ENCODE data around the gene TSPAN11.
"Not testable (repeated sequence)": the region's sequence is repeated elsewhere in the genome, so short reads cannot be mapped to it uniquely, and the experiment has no call there.

Gene TSPAN11

DNA sequence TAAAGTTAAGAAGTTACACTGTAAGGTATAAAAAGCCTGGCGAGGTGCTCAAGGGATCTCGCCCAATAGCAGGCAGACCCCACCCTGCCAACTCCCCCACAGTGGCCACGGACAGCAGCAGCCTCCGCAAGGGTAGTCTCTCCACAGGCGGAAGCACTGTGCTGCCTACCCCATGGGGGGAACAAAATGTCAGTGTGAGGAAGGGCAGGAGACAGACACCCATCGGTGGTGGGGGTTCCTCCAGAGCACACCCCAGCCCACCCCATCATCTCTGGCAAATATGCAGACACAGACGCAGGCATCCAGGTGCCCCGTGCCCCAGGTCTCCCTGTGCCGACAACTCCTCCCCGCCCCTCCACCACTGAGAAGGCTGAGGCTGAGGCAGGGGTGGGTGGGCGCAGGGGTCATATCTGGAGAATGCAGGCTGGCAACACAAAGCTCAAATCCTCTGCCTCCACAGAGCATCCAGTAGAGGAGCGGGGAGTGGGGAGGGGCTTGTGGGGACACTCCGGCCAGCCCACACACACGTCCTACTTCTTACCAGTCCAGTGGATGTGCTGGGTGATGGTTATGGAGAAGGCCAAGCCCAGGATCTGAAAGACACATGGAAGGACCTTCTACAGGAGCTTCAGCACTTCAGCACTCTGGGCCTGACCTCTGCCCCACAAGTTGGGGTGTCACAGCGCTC, 78.9 kb downstream of the TSPAN11 start:
- no peak for DNase-seq

DNA sequence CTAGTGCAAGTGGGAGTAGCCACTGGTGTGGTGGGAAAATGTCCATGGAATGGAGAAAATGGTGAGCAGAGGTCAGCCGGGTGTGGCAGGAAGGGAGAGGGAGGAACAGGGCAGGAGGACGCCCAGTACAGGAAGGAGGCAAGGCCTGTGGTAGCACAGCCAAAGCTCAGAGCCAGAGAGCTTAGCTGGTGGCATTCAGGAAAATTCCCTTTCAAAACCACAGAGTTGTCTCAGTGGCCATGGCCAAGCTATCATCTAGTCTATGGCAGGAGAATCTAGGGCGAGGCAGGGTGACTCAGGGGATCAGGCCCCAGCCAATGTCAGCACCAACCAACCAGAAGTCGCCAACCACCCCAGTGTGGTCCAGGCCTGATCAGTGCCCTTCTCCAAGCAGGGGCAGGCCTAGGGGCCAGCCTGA, 79.4 kb downstream of the TSPAN11 start:
- DNase-seq = no peak

DNA sequence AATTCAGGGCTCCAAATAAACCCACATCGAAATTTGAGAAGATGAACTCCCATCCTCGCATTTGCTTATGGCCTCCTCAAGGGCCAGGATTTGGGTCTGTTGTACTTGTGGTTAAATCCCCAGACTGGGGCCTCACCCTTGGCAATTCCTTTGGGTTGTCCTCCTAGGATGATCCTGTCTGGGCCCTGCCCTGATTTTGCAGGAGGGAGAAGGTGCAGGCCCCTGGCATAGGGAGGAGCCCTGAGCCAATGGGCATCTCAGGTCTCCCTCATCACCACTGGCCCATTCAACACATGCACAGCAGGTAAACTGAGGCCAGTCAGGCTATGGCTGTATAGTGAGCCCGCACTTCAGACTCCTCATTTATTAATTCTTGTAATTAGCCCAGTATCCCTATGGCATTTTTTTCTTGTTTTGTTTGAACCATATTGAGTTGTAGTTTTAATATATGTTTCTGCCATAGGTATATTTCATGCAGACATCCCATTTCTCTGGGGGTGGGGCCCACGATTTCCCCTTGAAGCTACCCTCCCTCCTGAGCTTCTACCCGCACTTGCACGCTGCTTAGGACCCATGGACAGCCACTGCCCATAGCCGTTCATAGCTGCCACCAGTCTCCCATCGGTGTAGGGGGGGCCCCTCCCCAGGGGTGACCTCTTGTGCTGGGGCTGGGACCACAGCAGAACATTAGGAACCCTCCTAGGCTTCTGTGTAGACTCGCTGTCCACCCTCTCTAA, 80.0 kb downstream of the TSPAN11 start:
- DNase-seq = no peak

DNA sequence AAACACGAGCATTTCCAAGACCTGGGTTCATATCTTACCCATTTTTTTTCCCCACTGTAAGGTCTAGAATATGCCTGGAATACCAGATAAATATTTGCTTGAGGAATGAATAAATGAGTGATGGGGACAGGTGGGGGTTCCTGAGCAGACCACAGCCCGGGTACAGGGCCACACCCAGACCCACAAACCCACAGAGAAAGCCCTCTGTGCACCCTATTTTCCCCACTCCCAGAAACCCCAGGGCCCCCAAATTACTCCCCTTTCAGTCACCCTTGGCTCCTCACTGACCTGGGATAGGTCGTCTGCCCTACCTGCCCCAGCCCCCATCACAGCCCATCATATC, 80.6 kb downstream of the TSPAN11 start:
- DNase-seq = no peak

DNA sequence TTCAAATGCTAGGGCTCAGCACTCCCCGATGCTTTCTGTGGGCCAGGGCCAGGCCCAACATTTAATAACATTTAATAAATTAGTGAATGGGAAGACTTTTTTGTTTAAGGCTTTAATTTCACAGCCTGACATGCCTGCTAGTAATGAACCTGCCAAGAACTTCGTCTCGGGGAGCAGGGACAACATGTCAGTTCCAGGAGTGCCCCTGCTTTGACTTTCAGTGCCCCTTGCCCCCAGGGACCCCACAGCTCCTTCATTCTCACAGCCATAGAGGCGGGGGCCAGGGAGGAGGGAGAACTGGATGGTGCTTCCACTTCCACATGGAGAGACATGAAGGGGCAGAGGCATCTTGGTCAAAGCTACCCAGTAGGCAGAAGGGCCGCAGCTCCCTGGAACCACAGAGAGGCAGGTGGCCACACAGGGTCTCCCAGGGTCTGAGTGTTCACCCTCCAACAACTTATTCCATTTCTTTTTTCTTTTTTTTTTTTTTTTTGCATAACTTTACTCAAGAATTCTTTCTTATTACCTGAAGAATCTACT, 81.2 kb downstream of the TSPAN11 start:
- no peak for DNase-seq

DNA sequence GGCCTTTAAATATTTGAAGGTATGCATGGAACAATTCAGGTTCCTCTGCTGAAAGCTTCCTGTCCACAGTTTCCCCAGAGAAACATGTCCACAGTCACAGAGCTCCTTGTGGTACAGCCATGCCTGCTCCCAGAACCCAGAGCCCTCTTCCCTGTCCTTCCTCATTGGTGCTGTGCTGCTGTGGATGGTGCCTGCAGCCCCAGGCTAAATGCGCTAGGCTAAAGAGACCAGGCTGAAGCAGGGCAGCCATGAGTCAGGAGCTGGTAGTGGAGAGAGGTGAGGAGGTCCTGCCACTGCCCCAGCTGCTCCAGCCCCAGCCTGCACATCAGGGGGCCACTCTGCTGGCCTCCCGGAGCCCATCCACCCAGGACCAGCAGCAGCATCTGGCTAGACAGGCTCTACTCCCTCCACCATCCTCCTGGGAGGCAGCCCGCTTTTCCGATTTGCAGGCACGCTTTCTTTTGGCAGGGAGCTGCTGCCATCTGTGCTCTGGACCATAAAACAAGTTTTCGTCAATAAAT, 81.8 kb downstream of the TSPAN11 start:
- DNase-seq = no peak

DNA sequence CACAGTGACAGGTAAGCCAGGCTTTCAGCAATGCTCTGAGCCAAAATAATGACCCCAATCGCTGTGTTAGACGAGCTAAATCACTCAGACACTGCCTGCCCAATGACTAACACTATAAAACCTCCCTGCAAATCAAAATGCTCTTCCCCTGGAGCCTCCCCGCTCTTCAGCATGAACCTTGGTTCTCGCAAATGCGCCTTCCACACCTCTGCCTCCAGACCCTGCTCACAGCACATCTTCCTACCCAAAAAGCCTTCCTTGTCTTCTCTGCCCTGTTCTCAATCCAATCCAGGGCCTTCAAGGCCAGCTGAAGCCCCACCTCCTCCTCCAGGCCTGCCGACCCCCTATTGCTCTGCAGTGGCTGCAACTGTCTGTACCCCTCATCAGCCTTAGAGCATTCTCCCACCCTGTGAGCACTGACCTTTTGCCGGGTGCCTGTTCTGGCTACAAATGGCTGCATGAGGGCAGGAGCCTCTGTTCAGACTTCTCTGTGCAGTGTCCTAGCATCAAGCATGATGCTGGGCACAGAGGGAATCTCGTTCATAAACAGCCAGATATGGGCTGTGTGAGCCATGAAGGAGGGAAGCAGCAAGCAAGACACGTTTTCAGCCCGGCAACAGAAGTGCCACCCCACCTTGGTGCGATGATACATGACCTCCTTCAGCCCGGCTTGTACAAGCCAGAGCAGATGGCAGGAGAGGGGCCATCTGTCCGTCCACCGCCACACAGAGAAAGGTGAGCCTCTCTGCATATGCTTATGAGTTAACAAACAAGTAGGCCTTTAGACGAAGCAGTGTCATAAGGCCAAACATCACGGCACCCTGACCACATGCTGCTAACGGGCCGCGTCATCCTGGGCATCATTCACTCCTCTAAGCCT, 82.7 kb downstream of the TSPAN11 start:
- DNase-seq = no peak

DNA sequence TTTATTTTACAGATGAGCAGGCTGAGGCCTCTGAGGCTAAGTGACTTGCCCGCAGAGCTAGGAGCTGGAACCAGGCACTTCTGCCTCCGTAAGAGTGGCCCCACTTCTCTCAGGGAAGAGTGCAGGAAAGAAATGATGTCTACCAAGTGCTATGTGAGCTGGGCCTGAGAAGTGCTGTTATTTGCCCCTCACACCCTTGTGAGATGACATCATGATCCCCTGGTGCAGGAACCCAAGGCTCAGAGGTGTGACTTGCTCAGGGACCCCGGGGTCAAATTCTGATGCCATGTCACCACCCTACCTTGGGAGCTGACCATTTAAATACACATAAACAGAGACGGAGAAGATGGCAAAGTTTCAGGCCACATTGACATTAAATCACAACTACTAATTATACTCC, 83.4 kb downstream of the TSPAN11 start:
- DNase-seq = no peak

DNA sequence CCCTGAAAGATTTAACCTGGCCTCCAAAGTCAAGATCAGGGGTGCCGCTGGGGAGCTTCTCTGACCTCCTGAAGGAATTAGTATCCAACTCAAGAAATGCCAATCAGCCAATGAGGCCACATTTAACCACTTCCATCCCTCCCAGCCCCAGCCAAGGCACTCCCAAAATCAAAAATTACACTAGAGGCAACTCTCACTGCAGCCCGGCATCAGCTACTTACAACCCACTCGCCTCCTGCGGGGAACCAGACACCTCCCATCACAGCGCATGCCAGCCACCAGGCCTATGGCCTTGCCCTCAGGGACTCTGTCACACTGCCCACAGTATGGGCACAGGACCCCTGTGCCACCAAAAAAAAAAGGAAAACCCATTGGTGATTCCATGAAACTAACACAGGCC, 84.8 kb downstream of the TSPAN11 start:
- DNase-seq = no peak

DNA sequence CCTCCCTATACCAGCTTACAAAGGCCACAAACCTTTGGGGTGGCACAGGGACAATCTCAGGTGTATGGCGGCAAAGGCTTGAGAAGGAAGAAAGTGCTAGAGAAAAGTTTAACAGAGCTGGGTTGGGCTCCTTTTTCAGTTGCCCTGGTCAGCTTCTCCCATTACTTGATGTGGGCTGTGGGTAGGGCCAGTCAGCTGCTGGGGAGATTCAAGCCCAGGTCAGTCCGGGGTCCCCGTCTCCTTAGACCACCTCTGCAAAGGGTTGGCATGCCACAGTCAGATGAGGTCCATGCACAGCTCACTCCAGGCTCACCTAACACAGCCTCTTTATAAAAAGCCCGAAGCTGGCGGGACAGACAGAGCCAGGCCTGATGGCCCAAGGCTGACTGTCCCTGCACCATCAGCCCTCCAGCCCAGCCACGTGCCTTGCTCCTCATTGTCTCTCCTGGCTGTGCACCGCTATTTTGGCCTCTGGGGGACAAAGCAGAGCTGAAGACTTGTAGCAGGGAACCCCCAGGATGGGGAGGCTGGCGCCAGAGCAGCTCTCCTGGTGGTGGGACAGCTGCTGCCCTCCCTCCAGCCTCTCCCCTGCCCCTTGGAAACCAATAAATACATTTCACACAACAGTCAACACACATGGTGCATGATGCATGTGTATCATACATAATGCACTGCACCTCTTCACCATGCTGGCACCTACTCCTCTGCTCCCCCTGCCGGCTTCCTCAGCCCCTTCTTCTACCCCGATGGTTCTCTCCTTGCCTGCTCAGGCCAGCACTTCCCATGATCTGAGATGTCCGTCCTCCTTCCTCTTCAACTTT, 85.4 kb downstream of the TSPAN11 start:
- DNase-seq = no peak

DNA sequence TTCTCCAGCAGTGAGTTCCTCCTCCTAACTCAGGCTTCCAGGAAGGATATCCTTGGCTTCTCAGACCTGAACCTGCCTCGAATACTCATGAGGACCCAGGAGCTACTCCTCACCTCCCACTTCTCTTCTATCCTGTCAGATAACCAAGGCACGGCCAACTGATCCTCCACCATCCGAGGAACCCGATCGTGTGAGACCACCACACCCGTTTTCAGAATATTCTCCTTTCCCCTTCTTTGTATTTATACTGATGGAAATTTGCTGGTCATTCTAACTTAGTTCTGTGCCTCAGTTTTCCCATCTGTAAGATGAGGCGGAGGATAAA, 86.0 kb downstream of the TSPAN11 start:
- not testable (repeated sequence) for DNase-seq

DNA sequence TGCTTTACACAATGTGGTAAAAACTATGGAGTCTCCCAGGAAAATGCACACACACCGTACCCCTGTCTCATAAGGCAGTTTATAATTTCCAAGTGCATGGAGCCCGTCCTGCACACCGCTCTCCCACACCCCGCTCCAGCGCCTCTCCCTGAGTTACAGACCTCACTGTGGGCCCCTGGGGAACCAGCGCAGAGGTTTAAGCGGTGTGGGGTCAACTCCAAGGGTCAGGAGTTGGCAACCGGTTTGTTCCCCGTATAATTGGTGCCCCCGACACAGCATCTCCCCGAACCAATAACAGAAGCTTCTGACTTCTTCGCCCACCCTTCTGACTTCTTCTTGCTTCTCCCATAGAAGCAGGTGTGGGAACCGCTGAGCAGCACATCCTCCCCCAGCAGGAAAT, 88.7 kb downstream of the TSPAN11 start:
- DNase-seq = no peak

DNA sequence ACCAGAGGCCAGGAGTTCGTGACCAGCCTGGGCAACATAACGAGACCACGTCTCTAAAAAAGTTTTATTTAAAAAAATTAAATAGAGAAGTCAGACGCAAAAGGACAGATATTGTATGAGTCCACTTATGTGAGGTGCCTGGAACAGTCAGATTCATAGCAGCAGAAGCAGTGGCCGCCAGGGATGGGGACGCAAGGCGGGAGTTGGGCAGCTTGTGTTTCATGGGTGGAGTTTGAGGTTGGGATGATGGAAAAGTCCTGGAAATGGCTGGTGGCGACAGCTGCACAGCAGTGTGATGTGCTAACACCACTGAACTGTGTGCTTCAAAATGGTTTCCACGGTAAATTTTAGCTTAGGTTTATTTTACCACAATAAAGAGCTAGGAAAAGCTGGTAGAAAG, 89.5 kb downstream of the TSPAN11 start:
- DNase-seq = no peak

DNA sequence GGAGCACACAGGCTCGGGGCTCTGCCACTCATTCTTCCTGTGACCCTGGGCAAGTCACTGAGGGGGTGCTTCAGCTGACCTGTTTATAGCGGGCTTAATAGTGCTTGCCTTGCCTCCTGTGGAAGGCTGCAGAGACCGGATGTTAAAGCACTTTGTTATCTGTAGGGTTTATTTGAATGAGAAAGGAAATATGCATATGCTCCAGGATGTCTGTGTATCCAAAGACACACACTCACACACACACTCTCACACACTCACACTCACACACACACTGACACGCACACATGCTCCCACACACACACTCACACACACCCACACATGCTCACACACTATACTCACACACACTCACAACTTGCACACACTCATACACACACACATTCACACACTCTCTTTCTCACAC, 91.0 kb downstream of the TSPAN11 start:
- DNase-seq = no peak

DNA sequence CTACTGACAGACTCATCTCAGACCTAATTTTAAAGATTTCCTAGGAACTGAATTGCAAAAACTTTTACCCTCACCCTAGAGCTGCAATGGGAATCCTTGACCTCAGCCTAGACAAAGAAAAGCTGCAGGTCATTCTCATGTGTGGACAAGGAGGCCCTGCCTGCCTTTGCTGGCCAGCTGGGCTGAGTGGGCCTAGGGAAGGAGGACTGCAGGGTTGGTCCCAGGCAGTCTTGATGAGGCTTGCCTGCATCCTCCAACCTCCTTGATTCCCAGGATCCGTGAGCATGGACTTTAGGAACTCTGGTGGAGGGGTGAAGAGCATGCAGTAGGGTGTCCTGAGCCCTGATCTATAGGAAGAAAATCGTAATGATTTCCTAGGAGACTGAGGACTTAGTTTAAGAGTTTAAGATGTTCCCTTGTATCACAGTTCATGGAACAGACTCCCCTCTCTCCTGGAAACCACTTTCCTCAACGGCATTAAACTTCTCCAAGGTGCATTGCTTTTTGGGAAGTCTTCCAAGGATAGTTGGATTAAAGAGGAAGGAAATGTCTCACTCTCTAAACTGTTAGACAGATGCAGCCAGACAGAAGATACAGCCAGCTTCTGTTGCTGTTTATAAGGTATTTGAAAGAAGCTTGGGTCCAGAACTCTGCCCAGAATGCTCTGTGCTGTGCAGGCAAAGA, 91.7 kb downstream of the TSPAN11 start:
- DNase-seq = no peak

DNA sequence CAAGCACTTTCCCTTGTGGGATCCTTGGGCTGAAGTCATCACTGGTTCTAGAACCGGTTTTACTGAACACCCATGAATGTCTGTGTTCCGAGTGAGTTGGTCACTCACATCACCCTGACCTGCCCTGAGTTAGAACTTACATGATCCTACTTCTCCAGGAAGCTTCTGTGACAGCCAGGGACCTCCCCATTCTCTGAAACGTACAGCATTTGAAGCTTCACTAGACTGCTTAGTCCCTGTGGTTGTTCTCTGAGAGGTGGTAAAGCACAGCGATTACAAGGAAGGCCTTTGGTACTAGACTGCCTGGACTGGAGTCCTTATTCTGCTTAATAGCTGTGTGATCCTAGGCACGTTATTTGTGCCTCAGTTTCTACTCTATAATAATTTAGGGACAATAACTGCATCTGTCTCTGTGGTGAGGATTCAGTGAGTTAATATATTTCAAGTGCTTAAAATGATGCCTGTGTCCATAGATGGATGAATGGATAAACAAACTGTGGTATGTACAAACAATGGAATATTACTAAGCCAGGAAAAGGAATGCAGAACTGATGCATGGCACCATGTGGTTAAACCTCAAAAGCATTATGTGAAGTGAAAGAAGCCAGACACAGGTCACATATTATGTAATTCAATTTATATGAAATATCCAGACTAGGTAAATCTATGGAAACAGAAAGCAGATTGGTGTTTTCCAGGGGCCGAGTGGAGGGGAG, 92.4 kb downstream of the TSPAN11 start:
- no peak for DNase-seq

DNA sequence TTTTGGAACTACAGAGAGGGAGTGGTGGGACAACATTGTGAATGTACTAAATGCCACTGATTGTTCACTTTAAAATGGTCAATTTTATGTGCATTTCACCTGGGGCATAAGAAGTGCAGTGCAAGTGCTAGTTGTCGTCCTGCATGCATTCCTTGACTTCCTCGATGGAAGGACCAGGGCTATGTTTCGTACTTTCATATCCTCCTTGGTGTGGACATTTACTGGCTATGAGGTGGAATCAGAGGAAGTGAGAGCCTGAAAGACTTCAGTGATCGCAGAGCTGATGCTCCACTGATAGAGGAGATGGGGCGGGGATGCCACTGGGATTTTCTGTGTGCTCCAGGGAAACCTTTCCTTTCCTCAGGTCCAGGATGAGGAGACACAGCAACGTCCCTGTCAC, 93.0 kb downstream of the TSPAN11 start:
- DNase-seq = no peak

DNA sequence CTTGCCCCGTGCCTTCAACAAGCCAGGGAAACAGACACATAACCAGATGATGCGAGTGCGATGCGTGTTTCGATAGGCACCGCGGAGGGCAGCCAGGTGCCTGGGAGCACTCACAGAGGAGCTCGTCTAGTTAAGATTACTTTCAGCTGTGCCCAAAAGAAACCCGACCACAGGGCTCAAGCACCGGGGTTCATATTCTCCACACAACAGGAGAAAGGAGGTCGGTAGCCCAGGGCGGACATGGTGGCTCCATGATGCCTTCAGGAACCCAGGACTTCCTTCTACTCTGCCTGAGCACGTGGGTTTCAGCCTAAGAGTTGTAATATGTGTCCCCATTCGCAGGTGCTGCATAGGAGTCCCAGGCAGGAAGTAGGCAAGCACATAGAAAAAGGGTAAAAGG, 93.4 kb downstream of the TSPAN11 start:
- no peak for DNase-seq

DNA sequence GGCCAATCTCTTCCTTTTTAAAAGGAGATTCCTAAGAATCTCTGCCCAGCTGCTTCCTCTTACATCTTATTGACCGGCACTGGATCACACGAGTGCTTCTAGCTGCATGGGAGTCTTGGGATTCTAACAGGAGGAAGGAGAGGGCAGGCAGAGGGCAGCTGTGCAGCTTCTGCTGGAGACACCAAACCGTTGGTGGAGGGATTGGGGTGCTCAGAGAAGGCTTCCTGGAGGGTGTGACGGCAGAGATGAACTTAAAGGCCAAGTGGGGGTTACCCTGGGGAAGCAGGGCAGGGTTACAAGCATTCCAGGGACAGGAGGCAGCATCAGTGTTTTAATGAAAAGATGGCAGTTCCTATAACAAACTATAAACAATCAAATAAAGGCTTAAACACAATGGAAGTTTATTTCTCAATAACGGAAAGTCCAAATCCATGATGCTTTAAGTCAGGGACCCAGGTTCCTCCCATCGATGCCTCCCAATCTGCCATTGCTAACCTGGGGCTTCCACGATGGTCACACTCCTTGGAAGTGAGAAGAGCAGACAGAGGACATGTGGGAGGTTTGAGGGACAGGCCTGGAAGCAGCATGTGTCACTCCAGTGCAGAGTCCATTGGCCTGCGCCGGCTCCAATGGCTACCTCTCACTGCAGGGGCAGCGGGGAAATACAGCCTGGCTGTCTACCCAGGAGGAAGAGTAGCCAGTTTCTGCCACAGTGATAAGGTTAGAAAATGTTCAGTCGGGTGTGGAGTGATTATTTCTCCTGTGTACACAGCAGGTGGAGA, 94.0 kb downstream of the TSPAN11 start:
- DNase-seq = no peak

DNA sequence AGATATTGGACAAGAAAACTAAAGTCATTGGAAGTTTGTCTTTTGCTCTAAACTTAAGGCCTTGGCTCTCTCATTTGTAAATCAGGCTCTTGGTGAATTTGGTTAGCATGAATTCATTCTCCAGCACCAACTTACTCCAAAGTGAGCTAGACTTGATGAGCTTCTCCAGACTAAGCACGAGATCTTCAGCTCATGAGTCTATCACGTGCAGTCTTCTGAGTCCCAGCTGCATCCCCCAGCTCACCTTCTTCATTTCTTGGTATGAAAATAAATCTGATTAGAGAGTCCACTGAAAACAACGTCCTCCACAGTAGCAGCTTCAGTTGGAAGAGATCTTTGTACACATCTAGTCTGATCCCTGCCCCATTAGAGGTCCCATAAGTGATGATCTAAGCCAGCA, 94.6 kb downstream of the TSPAN11 start:
- no peak for DNase-seq
